GM12872 (cell line): ENCODE data around the gene ST6GALNAC1.

Experiments
- CTCF ChIP-seq: IDR thresholded peaks from 3 replicates; pipeline ENCODE4 v1.5.1; 2011; ENCODE audit warnings: low read depth, mild to moderate bottlenecking, low read length, moderate library complexity; ENCODE audit not compliant: insufficient read depth

ST6GALNAC1 gene

DNA sequence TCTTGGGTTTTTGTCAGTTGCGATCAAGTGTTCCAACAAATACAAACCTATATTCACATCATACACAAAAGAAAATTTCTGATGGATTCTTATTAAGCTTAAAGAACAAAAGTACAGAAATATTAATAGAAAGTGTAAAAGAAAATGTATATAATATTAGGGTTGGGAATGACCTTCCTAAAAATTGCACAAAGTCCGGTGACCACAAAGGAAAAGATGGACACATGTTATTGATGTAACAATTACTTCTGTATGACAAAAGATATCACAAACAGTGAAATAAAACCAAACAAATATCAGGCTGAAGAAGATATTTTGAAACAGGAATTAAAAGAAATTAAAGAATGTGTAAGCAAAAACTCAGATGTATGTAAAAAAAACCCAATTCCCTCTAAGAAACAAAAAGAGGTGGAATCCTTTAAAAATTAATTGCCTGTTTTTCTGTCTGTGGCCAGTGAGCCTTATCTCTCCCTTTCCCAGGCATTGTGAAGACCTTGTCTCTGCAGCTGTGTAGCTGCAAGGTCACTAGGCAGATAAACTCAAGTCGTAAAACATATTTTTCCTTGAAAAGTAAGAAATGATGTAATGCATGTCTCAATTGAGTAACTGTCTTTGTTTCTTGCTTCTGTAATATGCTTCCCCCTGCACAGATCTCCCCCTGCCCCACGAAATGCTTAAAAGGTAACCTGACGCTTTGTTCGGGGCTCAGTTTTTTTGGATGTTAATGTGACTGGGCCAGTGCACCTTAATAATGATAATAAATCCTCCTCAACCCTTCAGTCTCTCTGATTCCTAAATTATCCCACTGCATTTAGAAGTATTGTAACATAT, 2.8 kb downstream of the ST6GALNAC1 start:
- TF ChIP-seq CTCF: no peak

DNA sequence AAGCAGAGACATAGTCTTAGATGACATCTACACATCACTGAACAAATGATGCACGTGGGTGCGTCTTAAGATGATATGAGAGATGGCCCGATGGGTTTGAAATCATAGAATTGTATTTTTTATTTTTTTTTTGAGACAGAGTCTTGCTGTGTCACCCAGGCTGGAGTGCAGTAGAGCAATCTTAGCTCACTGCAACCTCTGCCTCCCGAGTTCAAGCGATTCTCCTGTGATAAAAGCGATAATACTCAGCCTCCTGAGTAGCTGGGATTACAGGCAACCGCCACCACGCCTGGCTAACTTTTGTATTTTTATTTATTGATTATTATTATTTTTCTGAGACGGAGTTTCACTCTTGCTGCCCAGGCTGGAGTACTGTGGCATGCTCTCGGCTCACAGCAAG, 5.3 kb downstream of the ST6GALNAC1 start:
- no peak for TF ChIP-seq CTCF

GRCh38 chr17:76635659-76636360, 7.7 kb downstream of the ST6GALNAC1 start:
- no peak for TF ChIP-seq CTCF

- no peak for TF ChIP-seq CTCF
Measured at GRCh38 chr17:76635039-76635438, 8.5 kb downstream of the ST6GALNAC1 start.

DNA sequence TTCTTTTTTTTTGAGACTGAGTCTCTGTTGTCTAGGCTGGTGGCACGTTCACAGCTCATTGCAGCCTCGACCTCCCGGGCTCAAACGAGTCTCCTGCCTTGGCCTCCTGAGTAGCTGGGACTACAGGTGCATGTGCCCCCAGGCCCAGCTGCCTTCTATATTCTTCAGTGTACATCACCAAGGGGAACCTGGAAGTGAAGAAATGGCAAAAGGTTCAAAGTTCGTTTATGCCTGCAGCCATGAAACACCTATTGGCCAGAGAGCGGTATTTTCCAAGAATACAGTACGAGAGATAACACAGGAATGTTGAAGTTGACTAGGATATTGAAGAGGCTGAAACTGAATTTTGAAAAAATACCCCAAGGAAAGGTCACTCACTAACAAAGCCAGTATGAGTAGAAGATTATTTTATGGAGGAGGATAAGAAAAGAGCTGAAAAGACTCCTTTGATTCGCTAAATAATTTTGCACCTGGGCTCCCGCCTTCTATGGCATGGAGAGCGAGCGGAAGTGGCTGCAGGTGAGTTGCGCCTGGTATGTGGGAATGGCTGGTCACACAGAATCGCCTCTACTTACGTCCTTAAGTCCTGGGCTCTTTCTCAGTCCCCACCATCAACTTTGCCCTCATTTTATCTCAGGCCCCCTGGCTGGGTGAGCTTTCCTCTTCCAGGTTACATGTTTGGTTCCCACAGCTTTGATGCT, 9.8 kb downstream of the ST6GALNAC1 start:
- TF ChIP-seq CTCF: no peak

DNA sequence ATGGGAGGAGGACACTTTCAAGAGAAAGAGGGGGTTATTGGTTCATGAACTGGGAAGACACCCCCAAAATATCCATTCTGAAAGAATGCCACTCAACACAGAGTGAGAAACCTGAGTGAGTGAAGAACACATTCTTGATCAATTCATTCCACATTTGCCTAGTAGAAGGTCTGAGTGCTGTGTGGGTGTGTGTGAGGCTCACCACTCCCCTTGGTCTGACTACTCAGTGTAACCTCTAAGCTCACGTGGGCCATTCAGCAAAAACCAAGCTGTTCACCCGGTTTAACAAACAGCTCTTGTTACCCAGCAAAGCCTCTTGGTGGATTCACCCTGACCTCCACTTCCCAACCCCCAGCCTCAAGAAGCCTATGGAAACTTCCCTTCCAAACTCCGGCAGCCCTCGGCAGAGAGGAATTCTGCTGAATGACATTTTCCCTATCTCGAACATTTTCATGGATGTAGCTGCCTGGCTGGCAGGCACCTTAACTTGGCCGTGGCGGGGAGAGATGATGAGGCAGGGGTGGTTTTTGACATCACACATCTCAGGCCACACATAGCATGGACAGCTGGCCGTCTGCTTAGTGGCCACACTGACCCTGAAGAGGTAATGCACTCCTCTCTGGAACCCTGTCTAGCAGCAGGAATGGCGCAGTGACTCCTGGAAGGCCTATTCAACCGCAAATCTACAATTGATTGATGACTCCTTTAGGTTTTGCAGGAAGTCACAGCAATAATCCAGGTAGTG, 11.6 kb downstream of the ST6GALNAC1 start:
- no peak for TF ChIP-seq CTCF

- TF ChIP-seq CTCF: no peak
Measured at GRCh38 chr17:76630151-76630550, 13.4 kb downstream of the ST6GALNAC1 start.
